ENCODE results near the gene CXCR3.
"Not testable (repeated sequence)": the region's sequence is repeated elsewhere in the genome, so short reads cannot be mapped to it uniquely, and the experiment has no call there.

The CXCR3 gene

DNA sequence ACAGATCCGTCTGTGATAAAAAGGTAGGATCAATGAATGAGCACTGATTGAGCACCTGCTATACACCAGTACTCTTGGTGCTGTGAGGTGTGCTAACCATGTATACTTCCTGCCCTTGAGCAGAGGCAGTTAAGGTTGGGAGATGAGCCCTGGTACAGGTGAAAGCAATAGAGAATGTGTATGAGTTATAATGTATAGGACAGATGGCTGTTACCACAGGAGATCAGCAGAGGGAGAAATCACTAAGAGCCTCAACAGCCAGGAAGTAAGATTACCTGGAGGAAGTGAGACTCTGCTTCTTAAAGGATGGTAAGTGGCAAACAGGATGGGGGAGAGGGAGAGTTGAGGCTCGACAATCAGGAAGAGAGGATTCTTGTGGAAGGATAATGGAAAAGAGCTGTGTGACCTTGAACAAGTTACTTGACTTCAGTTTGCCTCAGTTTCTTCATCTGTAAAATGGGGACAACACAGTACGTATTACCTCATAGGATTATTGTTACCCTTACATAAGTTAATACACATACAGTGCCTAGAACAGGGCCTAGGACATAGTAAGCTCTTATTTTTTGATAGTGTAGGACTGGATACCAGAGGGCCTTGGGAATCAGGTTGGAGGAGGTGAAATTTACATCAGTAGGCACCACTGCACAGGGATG lies 9.1 kb downstream of the CXCR3 start:
- no peak for DNase-seq (ENCODE audit: low read depth)

- DNase-seq (ENCODE audit: low read depth) = no peak
These were observed 10.8 kb downstream of the CXCR3 start for GRCh38 chrX:71607488-71607887.

- no peak for DNase-seq (ENCODE audit: low read depth)
These were observed 11.6 kb downstream of the CXCR3 start for GRCh38 chrX:71606536-71607216.

GRCh38 chrX:71604796-71605568 lies 13.3 kb downstream of the CXCR3 start:
- DNase-seq (ENCODE audit: low read depth) = no peak

GRCh38 chrX:71604141-71604540 lies 14.2 kb downstream of the CXCR3 start:
- no peak for DNase-seq (ENCODE audit: low read depth)

- DNase-seq (ENCODE audit: low read depth) = no peak
These were observed 14.7 kb downstream of the CXCR3 start for GRCh38 chrX:71603618-71604017.

DNA sequence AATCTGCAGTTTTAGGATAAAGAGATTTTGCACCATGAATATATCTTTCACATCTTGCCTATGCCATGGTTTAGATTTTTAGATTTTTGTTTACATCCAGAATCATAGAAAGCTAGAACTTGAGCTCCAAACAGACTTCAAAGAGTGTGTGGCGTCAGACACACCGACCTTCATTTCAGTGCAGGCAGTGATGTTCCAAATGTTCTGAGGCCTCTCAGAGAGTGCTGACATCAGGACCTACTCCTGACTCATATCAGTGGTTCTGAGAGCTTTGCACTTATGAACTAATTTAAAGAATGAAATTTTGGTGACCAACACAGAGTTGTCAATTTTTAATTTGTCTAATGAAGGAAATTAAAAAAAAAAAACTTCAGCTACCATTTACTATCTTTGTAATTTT lies 18.3 kb downstream of the CXCR3 start:
- no peak for DNase-seq (ENCODE audit: low read depth)

DNA sequence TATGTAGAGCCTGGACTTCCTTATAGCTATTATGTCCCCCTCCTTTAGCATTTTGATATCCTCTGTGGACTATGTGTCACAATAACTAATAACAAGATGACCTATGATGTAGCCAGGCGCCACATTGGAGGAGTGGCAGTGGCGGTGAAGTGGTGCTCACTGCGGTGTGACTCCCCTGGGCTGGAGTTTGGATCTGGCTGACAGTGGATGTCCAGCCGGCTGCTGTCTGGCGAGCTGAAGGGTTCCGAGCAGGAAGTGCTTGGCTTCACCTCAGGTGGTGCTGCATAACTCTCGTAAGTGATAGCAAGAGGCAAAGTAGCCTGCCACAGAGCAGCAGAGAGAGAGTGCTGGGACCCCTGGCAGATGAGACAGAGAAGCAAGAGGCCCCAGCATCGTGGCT lies 25.1 kb downstream of the CXCR3 start:
- not testable (repeated sequence) for DNase-seq (ENCODE audit: low read depth)

- DNase-seq (ENCODE audit: low read depth) = no peak
These were observed 31.4 kb downstream of the CXCR3 start for GRCh38 chrX:71586929-71587328.

DNA sequence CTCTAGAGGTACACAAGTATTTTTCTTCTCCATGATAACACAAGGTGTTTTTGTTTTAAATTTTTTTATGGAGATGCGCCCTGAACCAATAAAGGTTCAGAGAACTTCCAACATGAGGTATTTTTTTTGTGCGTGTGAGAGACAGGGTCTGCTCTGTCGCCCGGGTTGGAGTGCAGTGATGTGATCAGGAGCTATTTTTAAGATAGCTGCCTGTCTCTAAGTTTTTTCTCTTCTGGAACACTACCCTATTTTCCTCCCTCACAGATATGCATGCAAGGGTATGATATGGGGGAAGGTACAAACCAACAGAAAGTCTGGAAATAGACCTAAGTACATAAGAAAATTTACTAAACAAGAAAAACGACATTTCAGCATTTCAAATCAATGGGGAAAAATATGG lies 37.1 kb downstream of the CXCR3 start:
- DNase-seq (ENCODE audit: low read depth) = no peak

- no peak for DNase-seq (ENCODE audit: low read depth)
These were observed 38.3 kb downstream of the CXCR3 start for GRCh38 chrX:71579990-71580380.

- no peak for DNase-seq (ENCODE audit: low read depth)
These were observed 38.9 kb downstream of the CXCR3 start for GRCh38 chrX:71579136-71579989.

DNA sequence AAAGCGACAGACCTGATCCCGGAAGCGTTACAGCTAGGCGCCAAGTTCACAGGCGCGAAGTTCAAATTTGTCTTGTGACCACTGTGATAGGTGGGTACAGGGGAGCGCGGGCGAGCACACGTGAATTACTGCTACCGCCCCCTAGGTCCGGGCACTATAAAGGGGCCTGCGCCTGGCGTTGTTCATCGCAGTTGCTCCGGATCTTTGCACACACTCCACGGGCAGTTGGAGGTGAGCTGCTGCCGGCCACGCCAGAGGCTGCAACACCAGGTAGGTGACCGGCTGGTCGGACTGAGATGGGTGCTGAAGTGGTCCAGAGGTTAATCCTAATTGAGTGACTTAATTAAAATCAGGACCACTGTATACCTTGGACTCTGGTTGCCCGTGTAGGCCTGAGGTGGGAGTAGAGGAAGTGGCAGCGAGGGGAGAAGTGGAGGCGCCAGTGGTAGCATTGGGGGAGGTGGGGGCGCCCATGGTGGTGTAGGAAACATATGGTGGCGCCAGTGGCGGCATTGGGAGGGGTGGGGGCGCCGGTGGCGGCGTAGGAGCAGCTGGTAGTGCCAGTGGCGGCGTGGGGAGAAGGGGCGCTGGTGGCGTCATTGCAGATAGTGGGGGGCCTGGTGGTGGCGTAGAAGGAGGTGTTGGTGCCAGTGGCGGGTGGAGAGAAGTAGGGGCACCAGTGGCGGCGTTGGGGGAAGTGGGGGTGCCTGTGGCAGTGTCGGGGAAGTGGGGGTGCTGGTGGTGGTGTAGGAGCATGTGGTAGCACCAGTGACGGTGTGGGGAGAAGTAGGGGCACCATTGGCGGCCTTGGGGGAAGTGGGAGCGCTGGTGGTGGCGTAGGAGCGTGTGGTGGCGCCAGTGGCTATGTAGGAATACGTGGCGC lies 39.8 kb downstream of the CXCR3 start, which contains the start of gene GCNA:
Gene GCNA, plus strand, starts transcription at position 185 of the 883 bp plus-strand sequence. CDS start 2,385 bp downstream, outside the sequence.
- no peak for DNase-seq (ENCODE audit: low read depth)

GRCh38 chrX:71577682-71578081 lies 40.6 kb downstream of the CXCR3 start:
- DNase-seq (ENCODE audit: low read depth) = no peak

- DNase-seq (ENCODE audit: low read depth) = no peak
These were observed 44.7 kb downstream of the CXCR3 start for GRCh38 chrX:71573590-71573989.

GRCh38 chrX:71571390-71571789 lies 46.9 kb downstream of the CXCR3 start:
- not testable (repeated sequence) for DNase-seq (ENCODE audit: low read depth)

All from HS-5 (cell line).